ENCODE data around the gene COX18.

Gene COX18

GRCh38 chr4:73080789-73081188 lies 11.3 kb upstream of the COX18 start:
- no peak overlapping the region for H3K9ac ChIP-seq (ENCODE audit: low read depth, low read length)
- no peaks in the 10 kb centered on the region for H3K9me3 ChIP-seq (replicated peaks; ENCODE audit: low read length)
- H3K4me3 ChIP-seq (ENCODE audit: low read length) = no peak overlapping the region
- no peaks in the 10 kb centered on the region for H3K27me3 ChIP-seq (ENCODE audit: control insufficient read depth, insufficient read depth, low read length)
- H3K36me3 ChIP-seq (ENCODE audit: insufficient read depth, low read length) = peaks cover 52% of the 10 kb centered on the region
- H3K4me1 ChIP-seq (ENCODE audit: control insufficient read depth, insufficient read depth, low read length) = no peaks in the 10 kb centered on the region
- no peak overlapping the region for H3K4me2 ChIP-seq (ENCODE audit: low read length)

- H3K9me3 ChIP-seq (replicated peaks; ENCODE audit: low read length) = no peaks in the 10 kb centered on the region
- no peak overlapping the region for H3K4me2 ChIP-seq (ENCODE audit: low read length)
- H3K4me1 ChIP-seq (ENCODE audit: control insufficient read depth, insufficient read depth, low read length) = no peaks in the 10 kb centered on the region
- H3K9ac ChIP-seq (ENCODE audit: low read depth, low read length) = no peak overlapping the region
- peaks cover 46% of the 10 kb centered on the region for H3K36me3 ChIP-seq (ENCODE audit: insufficient read depth, low read length)
- no peaks in the 10 kb centered on the region for H3K27me3 ChIP-seq (ENCODE audit: control insufficient read depth, insufficient read depth, low read length)
- no peak overlapping the region for H3K4me3 ChIP-seq (ENCODE audit: low read length)
Measured at GRCh38 chr4:73075832-73076231, 6.3 kb upstream of the COX18 start.

GRCh38 chr4:73070074-73070390 lies 516 bp upstream of the COX18 start:
- Histone ChIP-seq H3K4me1 (ENCODE audit: control insufficient read depth, insufficient read depth, low read length) (peaks cover 8% of the 10 kb centered on the region), H3K36me3 (ENCODE audit: insufficient read depth, low read length) (peaks cover 10% of the 10 kb centered on the region), H3K9ac (ENCODE audit: low read depth, low read length) (peak overlapping the region; percentile 77), H3K27me3 (ENCODE audit: control insufficient read depth, insufficient read depth, low read length) (no peaks in the 10 kb centered on the region), H3K9me3 (replicated peaks; ENCODE audit: low read length) (no peaks in the 10 kb centered on the region), H3K4me3 (ENCODE audit: low read length) (peak overlapping the region; percentile 89), H3K4me2 (ENCODE audit: low read length) (peak overlapping the region; percentile 91)

GRCh38 chr4:73068491-73069337 lies 802 bp downstream of the COX18 start:
- Histone ChIP-seq H3K9ac (ENCODE audit: low read depth, low read length) (peak overlapping the region; percentile 89), H3K27me3 (ENCODE audit: control insufficient read depth, insufficient read depth, low read length) (no peaks in the 10 kb centered on the region), H3K9me3 (replicated peaks; ENCODE audit: low read length) (no peaks in the 10 kb centered on the region), H3K4me1 (ENCODE audit: control insufficient read depth, insufficient read depth, low read length) (peaks cover 8% of the 10 kb centered on the region), H3K4me3 (ENCODE audit: low read length) (peak overlapping the region; percentile 89), H3K36me3 (ENCODE audit: insufficient read depth, low read length) (peaks cover 7% of the 10 kb centered on the region), H3K4me2 (ENCODE audit: low read length) (peak overlapping the region; percentile 91)

- Histone ChIP-seq H3K36me3 (ENCODE audit: insufficient read depth, low read length) (peaks cover 6% of the 10 kb centered on the region), H3K4me3 (ENCODE audit: low read length) (peak overlapping the region; percentile 89), H3K4me1 (ENCODE audit: control insufficient read depth, insufficient read depth, low read length) (peaks cover 8% of the 10 kb centered on the region), H3K27me3 (ENCODE audit: control insufficient read depth, insufficient read depth, low read length) (no peaks in the 10 kb centered on the region), H3K4me2 (ENCODE audit: low read length) (peak overlapping the region; percentile 91), H3K9me3 (replicated peaks; ENCODE audit: low read length) (no peaks in the 10 kb centered on the region), H3K9ac (ENCODE audit: low read depth, low read length) (peak overlapping the region; percentile 89)
Measured at GRCh38 chr4:73067971-73068394, 1.5 kb downstream of the COX18 start.

- H3K9me3 ChIP-seq (replicated peaks; ENCODE audit: low read length) = no peaks in the 10 kb centered on the region
- H3K4me3 ChIP-seq (ENCODE audit: low read length) = no peak overlapping the region
Measured at GRCh38 chr4:73066928-73067327, 2.6 kb downstream of the COX18 start.

GRCh38 chr4:73066445-73066844 lies 3.1 kb downstream of the COX18 start:
- H3K27me3 ChIP-seq (ENCODE audit: control insufficient read depth, insufficient read depth, low read length) = no peaks in the 10 kb centered on the region
- H3K36me3 ChIP-seq (ENCODE audit: insufficient read depth, low read length) = peaks cover 4% of the 10 kb centered on the region

More at GRCh38 chr4:73066928-73067327, 2.6 kb downstream of the COX18 start:
- Histone ChIP-seq H3K36me3 (ENCODE audit: insufficient read depth, low read length) (peaks cover 6% of the 10 kb centered on the region), H3K4me2 (ENCODE audit: low read length) (no peak overlapping the region), H3K27me3 (ENCODE audit: control insufficient read depth, insufficient read depth, low read length) (no peaks in the 10 kb centered on the region), H3K9ac (ENCODE audit: low read depth, low read length) (no peak overlapping the region), H3K4me1 (ENCODE audit: control insufficient read depth, insufficient read depth, low read length) (peaks cover 8% of the 10 kb centered on the region)

GRCh38 chr4:73064536-73064935 lies 5.0 kb downstream of the COX18 start:
- H3K4me1 ChIP-seq (ENCODE audit: control insufficient read depth, insufficient read depth, low read length) = peaks cover 3% of the 10 kb centered on the region
- no peak overlapping the region for H3K9ac ChIP-seq (ENCODE audit: low read depth, low read length)
- no peak overlapping the region for H3K4me2 ChIP-seq (ENCODE audit: low read length)
- no peak overlapping the region for H3K4me3 ChIP-seq (ENCODE audit: low read length)
- H3K9me3 ChIP-seq (replicated peaks; ENCODE audit: low read length) = no peaks in the 10 kb centered on the region
- peaks cover 16% of the 10 kb centered on the region for H3K36me3 ChIP-seq (ENCODE audit: insufficient read depth, low read length)
- no peaks in the 10 kb centered on the region for H3K27me3 ChIP-seq (ENCODE audit: control insufficient read depth, insufficient read depth, low read length)

More at GRCh38 chr4:73066445-73066844, 3.1 kb downstream of the COX18 start:
- H3K4me2 ChIP-seq (ENCODE audit: low read length) = no peak overlapping the region
- no peaks in the 10 kb centered on the region for H3K9me3 ChIP-seq (replicated peaks; ENCODE audit: low read length)
- H3K4me3 ChIP-seq (ENCODE audit: low read length) = no peak overlapping the region
- H3K9ac ChIP-seq (ENCODE audit: low read depth, low read length) = no peak overlapping the region
- peaks cover 8% of the 10 kb centered on the region for H3K4me1 ChIP-seq (ENCODE audit: control insufficient read depth, insufficient read depth, low read length)

GRCh38 chr4:73055241-73055897 lies 14.1 kb downstream of the COX18 start:
- no peaks in the 10 kb centered on the region for H3K27me3 ChIP-seq (ENCODE audit: control insufficient read depth, insufficient read depth, low read length)
- peaks cover 45% of the 10 kb centered on the region for H3K36me3 ChIP-seq (ENCODE audit: insufficient read depth, low read length)
- no peaks in the 10 kb centered on the region for H3K4me1 ChIP-seq (ENCODE audit: control insufficient read depth, insufficient read depth, low read length)
- no peak overlapping the region for H3K9ac ChIP-seq (ENCODE audit: low read depth, low read length)
- no peaks in the 10 kb centered on the region for H3K9me3 ChIP-seq (replicated peaks; ENCODE audit: low read length)
- no peak overlapping the region for H3K4me3 ChIP-seq (ENCODE audit: low read length)
- no peak overlapping the region for H3K4me2 ChIP-seq (ENCODE audit: low read length)

GRCh38 chr4:73053974-73054480 lies 15.5 kb downstream of the COX18 start:
- Histone ChIP-seq H3K9ac (ENCODE audit: low read depth, low read length) (no peak overlapping the region), H3K4me3 (ENCODE audit: low read length) (no peak overlapping the region), H3K36me3 (ENCODE audit: insufficient read depth, low read length) (peaks cover 32% of the 10 kb centered on the region), H3K9me3 (replicated peaks; ENCODE audit: low read length) (no peaks in the 10 kb centered on the region), H3K27me3 (ENCODE audit: control insufficient read depth, insufficient read depth, low read length) (no peaks in the 10 kb centered on the region), H3K4me1 (ENCODE audit: control insufficient read depth, insufficient read depth, low read length) (no peaks in the 10 kb centered on the region), H3K4me2 (ENCODE audit: low read length) (no peak overlapping the region)

- no peak overlapping the region for H3K4me3 ChIP-seq (ENCODE audit: low read length)
- H3K4me1 ChIP-seq (ENCODE audit: control insufficient read depth, insufficient read depth, low read length) = no peaks in the 10 kb centered on the region
- H3K9me3 ChIP-seq (replicated peaks; ENCODE audit: low read length) = no peaks in the 10 kb centered on the region
- H3K4me2 ChIP-seq (ENCODE audit: low read length) = no peak overlapping the region
- no peaks in the 10 kb centered on the region for H3K27me3 ChIP-seq (ENCODE audit: control insufficient read depth, insufficient read depth, low read length)
- H3K36me3 ChIP-seq (ENCODE audit: insufficient read depth, low read length) = peaks cover 22% of the 10 kb centered on the region
- H3K9ac ChIP-seq (ENCODE audit: low read depth, low read length) = no peak overlapping the region
Measured at GRCh38 chr4:73053076-73053475, 16.4 kb downstream of the COX18 start.

Data from skeletal muscle satellite cell (primary cell).